ENCODE results near the gene ZNF444.
A peak's percentile ranks its signal among the peaks of the same experiment; 100 is the strongest.

The ZNF444 gene

GRCh38 chr19:56107626-56108351 is 33.3 kb upstream of the ZNF444 start:
- DNase-seq = no peak

GRCh38 chr19:56108447-56109195 is 32.5 kb upstream of the ZNF444 start:
- no peak for DNase-seq

GRCh38 chr19:56109226-56109625 is 31.9 kb upstream of the ZNF444 start:
- no peak for DNase-seq

- DNase-seq = no peak
These were observed 30.3 kb upstream of the ZNF444 start for GRCh38 chr19:56110515-56111448.

- DNase-seq = no peak
These were observed 29.3 kb upstream of the ZNF444 start for GRCh38 chr19:56111601-56112312.

- no peak for DNase-seq
These were observed 28.8 kb upstream of the ZNF444 start for GRCh38 chr19:56112313-56112709.

GRCh38 chr19:56113074-56113632 is 27.9 kb upstream of the ZNF444 start:
- DNase-seq = no peak

GRCh38 chr19:56114051-56114777 is 26.9 kb upstream of the ZNF444 start:
- DNase-seq = no peak

GRCh38 chr19:56114778-56115110 is 26.3 kb upstream of the ZNF444 start:
- no peak for DNase-seq

GRCh38 chr19:56115490-56115889 is 25.6 kb upstream of the ZNF444 start:
- DNase-seq = no peak

- DNase-seq = no peak
These were observed 24.5 kb upstream of the ZNF444 start for GRCh38 chr19:56116606-56117005.

GRCh38 chr19:56117376-56117884 is 23.7 kb upstream of the ZNF444 start:
- no peak for DNase-seq

- DNase-seq = no peak
These were observed 23.2 kb upstream of the ZNF444 start for GRCh38 chr19:56117889-56118288.

- DNase-seq = no peak
These were observed 22.2 kb upstream of the ZNF444 start for GRCh38 chr19:56118666-56119581.

- DNase-seq = no peak
These were observed 21.5 kb upstream of the ZNF444 start for GRCh38 chr19:56119582-56119978.

GRCh38 chr19:56120002-56120370 is 21.1 kb upstream of the ZNF444 start:
- no peak for DNase-seq

GRCh38 chr19:56120371-56121179 is 20.5 kb upstream of the ZNF444 start:
- DNase-seq = peak; percentile 86

GRCh38 chr19:56121180-56122167 is 19.6 kb upstream of the ZNF444 start, which contains the start of gene ZNF787:
ZNF787 (minus strand) TSS chr19:56121295; CDS start chr19:56103217, 18,078 bp downstream.
- DNase-seq = peak; percentile 97
